ENCODE results near the gene RIOX2. TPM values are rescaled to one million over a fixed set of nuclear protein-coding genes. Genes with fewer than 3 reads are reported as not detected.

The RIOX2 gene
- total RNA-seq, 1 donor from 2014 or later, result 26.5 TPM

GRCh38 chr3:97988784-97989568 lies 16.7 kb upstream of the RIOX2 start:
- no peak for TF ChIP-seq CTCF (IDR thresholded peaks at IDR 0.05)
- DNase-seq (ENCODE audit: low spot score), result no peak

DNA sequence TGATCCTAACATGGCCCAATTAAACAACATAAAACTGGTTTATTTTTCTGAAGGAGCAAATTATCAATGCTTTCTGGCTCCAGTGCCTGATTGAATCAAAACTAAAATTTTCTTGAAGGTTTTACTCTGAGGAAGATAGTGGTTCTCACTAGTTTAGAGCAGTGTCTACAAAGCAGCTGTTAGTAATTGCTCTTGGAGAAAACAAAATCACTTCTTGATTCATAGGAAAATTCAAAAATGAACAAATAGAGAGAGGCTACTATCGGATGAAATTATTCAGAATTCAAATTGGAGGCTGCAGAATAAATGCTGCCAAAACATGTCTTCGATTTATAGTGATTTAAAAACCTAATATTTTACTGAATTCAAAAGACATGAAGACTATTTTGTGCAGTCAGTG lies 15.1 kb upstream of the RIOX2 start:
- Mint-ChIP-seq H3K9me3 (ENCODE audit: low read depth) (no peaks in the 10 kb centered on the region), H3K4me1 (ENCODE audit: low read depth) (no peaks in the 10 kb centered on the region), H3K36me3 (ENCODE audit: low read depth) (no peaks in the 10 kb centered on the region), H3K27ac (ENCODE audit: unreplicated experiment) (no peak overlapping the region), H3K4me3 (ENCODE audit: unreplicated experiment) (no peak overlapping the region), H3K27me3 (ENCODE audit: low read depth) (peaks cover 21% of the 10 kb centered on the region)
- no peak for DNase-seq (ENCODE audit: low spot score)
- no peak for TF ChIP-seq CTCF (IDR thresholded peaks at IDR 0.05)

More at GRCh38 chr3:97988784-97989568, 16.7 kb upstream of the RIOX2 start:
- H3K4me3 Mint-ChIP-seq (ENCODE audit: unreplicated experiment), result no peak overlapping the region
- no peaks in the 10 kb centered on the region for H3K9me3 Mint-ChIP-seq (ENCODE audit: low read depth)
- no peaks in the 10 kb centered on the region for H3K36me3 Mint-ChIP-seq (ENCODE audit: low read depth)
- no peak overlapping the region for H3K27ac Mint-ChIP-seq (ENCODE audit: unreplicated experiment)
- no peaks in the 10 kb centered on the region for H3K4me1 Mint-ChIP-seq (ENCODE audit: low read depth)
- peaks cover 29% of the 10 kb centered on the region for H3K27me3 Mint-ChIP-seq (ENCODE audit: low read depth)

DNA sequence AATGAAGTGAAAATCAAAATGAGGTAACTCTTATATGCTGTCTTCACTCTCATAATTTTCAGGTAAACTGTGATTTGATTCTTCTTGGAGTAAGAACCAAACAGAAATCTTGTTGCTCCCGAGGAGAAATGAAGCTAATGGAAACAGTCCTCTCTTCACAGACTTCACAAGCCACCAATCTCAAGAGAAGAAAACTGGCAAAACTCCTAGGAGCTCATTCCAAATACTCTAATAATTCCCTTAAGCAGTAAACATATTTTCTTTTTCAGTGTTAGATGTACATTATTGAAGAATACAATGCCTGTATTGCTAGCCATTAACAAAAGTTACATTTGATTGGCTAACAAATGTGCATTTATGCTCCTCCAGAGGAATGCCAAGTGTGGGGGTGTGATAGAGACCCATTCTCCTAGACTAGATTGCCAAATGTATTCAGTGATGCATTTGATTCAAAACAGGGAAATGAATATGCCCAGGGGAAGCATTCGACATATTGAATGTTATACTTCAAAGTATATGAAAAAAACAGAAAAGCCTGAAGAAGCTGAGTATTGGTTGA lies 11.8 kb upstream of the RIOX2 start:
- Mint-ChIP-seq H3K36me3 (ENCODE audit: low read depth) (no peaks in the 10 kb centered on the region), H3K9me3 (ENCODE audit: low read depth) (no peaks in the 10 kb centered on the region), H3K27me3 (ENCODE audit: low read depth) (peaks cover 15% of the 10 kb centered on the region), H3K4me1 (ENCODE audit: low read depth) (peaks cover 4% of the 10 kb centered on the region), H3K4me3 (ENCODE audit: unreplicated experiment) (no peak overlapping the region), H3K27ac (ENCODE audit: unreplicated experiment) (no peak overlapping the region)
- no peak for TF ChIP-seq CTCF (IDR thresholded peaks at IDR 0.05)
- DNase-seq (ENCODE audit: low spot score), result no peak

- no peaks in the 10 kb centered on the region for H3K9me3 Mint-ChIP-seq (ENCODE audit: low read depth)
- H3K36me3 Mint-ChIP-seq (ENCODE audit: low read depth), result no peaks in the 10 kb centered on the region
- peaks cover 4% of the 10 kb centered on the region for H3K4me1 Mint-ChIP-seq (ENCODE audit: low read depth)
- H3K27ac Mint-ChIP-seq (ENCODE audit: unreplicated experiment), result no peak overlapping the region
- H3K27me3 Mint-ChIP-seq (ENCODE audit: low read depth), result peaks cover 19% of the 10 kb centered on the region
- DNase-seq (ENCODE audit: low spot score), result no peak
- no peak overlapping the region for H3K4me3 Mint-ChIP-seq (ENCODE audit: unreplicated experiment)
- TF ChIP-seq CTCF (IDR thresholded peaks at IDR 0.05), result no peak
Observed at GRCh38 chr3:97981886-97982285, 9.7 kb upstream of the RIOX2 start.

DNA sequence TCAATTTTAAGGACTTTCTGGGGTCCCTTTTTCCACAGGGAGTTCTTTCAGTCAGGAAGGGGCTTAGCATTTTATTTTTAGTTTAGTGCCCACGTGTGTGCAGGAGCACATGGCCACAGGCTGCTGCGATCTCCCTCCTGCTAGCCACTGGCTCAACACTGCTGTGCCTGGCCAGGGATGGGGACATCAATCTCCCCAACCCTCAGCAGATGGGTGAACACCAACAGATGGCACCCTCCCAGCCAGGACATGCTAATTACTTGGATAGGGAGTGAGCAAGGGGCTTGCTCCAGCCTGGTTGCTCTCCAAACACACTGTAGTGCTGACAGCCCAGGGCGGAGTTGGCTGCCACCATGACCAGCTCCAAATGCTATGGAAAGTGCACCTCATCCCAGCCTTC lies 7.4 kb upstream of the RIOX2 start:
- Mint-ChIP-seq H3K9me3 (ENCODE audit: low read depth) (no peaks in the 10 kb centered on the region), H3K4me1 (ENCODE audit: low read depth) (peaks cover 4% of the 10 kb centered on the region), H3K27me3 (ENCODE audit: low read depth) (peaks cover 14% of the 10 kb centered on the region), H3K36me3 (ENCODE audit: low read depth) (no peaks in the 10 kb centered on the region), H3K27ac (ENCODE audit: unreplicated experiment) (no peak overlapping the region), H3K4me3 (ENCODE audit: unreplicated experiment) (no peak overlapping the region)
- TF ChIP-seq CTCF (IDR thresholded peaks at IDR 0.05), result no peak
- no peak for DNase-seq (ENCODE audit: low spot score)
